ENCODE measurements around the gene RNF126.
"Not testable (repeated sequence)": the region's sequence is repeated elsewhere in the genome, so short reads cannot be mapped to it uniquely, and the experiment has no call there.

RNF126 gene

DNA sequence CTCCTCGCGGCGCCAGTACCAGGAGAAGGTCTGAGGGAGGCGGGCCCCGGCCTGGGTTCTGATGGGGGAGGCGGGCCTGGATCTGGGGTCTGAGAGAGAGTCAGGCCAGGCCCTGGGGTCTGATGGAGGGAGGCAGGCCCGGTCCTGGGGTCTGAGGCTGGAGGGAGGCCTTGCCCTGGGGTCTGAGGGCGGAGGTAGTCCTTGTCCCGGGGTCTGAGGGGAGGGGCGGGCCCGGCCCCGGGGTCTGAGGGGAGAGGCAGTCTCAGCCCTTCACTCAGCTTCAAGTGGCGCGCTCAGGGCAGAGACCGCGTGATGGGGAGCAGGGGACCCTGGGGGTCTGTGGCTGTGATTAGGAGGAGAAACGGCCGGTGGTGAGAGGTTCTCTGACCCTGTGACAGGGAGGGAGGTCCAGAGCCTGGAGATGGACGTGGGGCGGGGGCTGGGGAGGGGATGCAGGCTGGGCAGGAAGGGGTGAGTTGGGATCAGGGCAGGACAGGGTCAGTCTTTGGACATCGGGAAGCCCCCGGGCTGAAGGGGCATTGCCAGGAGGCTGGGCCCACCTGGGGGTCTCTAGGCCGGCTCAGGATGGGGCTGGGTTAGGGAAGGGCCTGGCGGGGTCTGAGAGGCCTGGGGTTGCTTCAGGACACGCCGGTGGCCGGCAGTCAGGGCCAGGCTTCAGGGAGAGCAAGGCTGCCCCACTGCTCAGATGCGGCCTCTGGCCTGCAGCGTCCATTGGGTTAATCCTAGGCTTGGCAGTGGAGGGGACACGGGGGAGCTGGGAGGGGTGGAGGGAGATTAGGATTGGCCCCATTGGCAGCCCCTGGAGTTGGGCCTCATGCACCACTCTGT lies 54.6 kb downstream of the RNF126 start:
- Histone ChIP-seq H3K79me2 (ENCODE audit: low read length) (no peaks in the 10 kb centered on the region), H3K4me3 (ENCODE audit: low read length) (no peak overlapping the region), H4K20me1 (ENCODE audit: insufficient read depth, low read length) (no peaks in the 10 kb centered on the region), H3K36me3 (replicated peaks; ENCODE audit: low read depth, low read length) (peaks cover 7% of the 10 kb centered on the region), H3K4me1 (ENCODE audit: low read length) (peaks cover 12% of the 10 kb centered on the region; the same call in 1 of the 2 replicates), H3K27ac (ENCODE audit: low read length) (no peak overlapping the region), H3K9me3 (ENCODE audit: insufficient read depth, low read length) (no peaks in the 10 kb centered on the region), H3K4me2 (ENCODE audit: low read length) (0 out of 2 replicates have a peak overlapping the region, but pooled peaks have one; percentile 21), H3K27me3 (ENCODE audit: low read depth, low read length) (no peaks in the 10 kb centered on the region), H2AFZ (ENCODE audit: low read depth, low read length) (no peak overlapping the region), H3K9ac (ENCODE audit: low read length) (no peak overlapping the region; the same call in 1 of the 2 replicates)
- TF ChIP-seq EZH2phosphoT487 (IDR thresholded peaks at IDR 0.05; ENCODE audit: low read depth): no peak
- TF ChIP-seq CTCF (IDR thresholded peaks at IDR 0.05; ENCODE audit: low read depth, low read length): no peak

DNA sequence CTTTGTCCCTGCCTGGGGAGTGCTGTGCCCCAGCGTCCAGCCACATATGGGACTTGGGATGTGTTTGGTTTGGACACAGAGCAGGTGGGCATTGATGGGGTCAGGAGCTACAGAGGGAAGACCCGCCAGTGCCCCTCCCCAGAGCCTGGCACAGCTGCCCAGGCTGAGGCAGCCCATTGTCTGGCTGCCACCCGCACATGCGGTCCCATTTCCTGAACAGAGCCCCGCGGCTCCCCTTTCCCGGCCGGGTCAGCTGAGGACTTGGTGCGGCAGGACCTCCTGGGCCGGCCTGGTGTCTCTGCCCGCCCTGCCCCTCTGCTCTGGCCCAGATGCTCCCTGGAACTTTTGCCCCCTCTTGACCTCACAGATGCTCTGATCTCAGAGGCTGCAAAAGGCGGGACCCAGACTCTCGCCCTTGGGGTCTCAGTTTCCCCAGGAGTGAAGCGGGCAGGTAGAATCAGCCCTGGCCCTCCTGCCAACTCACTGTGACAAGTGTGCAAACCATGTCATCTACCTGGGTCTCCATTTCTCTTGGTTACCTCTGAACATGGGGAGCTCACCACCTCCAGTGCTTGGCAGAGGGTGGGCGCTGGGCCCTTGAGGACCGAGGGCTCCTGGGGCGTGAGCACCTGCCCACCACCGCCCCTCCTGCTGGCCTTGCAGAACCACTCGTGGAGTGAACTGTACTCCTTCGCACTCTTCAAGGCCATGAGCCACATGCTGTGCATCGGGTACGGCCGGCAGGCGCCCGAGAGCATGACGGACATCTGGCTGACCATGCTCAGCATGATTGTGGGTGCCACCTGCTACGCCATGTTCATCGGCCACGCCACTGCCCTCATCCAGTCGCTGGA lies 55.5 kb downstream of the RNF126 start:
- no peak overlapping the region for H3K4me3 ChIP-seq (ENCODE audit: low read length)
- H3K9ac ChIP-seq (ENCODE audit: low read length): no peak overlapping the region
- peaks cover 12% of the 10 kb centered on the region; the same call in 1 of the 2 replicates for H3K4me1 ChIP-seq (ENCODE audit: low read length)
- H4K20me1 ChIP-seq (ENCODE audit: insufficient read depth, low read length): no peaks in the 10 kb centered on the region
- peaks cover 6% of the 10 kb centered on the region for H3K36me3 ChIP-seq (replicated peaks; ENCODE audit: low read depth, low read length)
- H2AFZ ChIP-seq (ENCODE audit: low read depth, low read length): no peak overlapping the region
- H3K27ac ChIP-seq (ENCODE audit: low read length): no peak overlapping the region
- H3K9me3 ChIP-seq (ENCODE audit: insufficient read depth, low read length): no peaks in the 10 kb centered on the region
- H3K79me2 ChIP-seq (ENCODE audit: low read length): no peaks in the 10 kb centered on the region
- H3K27me3 ChIP-seq (ENCODE audit: low read depth, low read length): no peaks in the 10 kb centered on the region
- H3K4me2 ChIP-seq (ENCODE audit: low read length): no peak overlapping the region
- TF ChIP-seq CTCF (IDR thresholded peaks at IDR 0.05; ENCODE audit: low read depth, low read length): no peak

DNA sequence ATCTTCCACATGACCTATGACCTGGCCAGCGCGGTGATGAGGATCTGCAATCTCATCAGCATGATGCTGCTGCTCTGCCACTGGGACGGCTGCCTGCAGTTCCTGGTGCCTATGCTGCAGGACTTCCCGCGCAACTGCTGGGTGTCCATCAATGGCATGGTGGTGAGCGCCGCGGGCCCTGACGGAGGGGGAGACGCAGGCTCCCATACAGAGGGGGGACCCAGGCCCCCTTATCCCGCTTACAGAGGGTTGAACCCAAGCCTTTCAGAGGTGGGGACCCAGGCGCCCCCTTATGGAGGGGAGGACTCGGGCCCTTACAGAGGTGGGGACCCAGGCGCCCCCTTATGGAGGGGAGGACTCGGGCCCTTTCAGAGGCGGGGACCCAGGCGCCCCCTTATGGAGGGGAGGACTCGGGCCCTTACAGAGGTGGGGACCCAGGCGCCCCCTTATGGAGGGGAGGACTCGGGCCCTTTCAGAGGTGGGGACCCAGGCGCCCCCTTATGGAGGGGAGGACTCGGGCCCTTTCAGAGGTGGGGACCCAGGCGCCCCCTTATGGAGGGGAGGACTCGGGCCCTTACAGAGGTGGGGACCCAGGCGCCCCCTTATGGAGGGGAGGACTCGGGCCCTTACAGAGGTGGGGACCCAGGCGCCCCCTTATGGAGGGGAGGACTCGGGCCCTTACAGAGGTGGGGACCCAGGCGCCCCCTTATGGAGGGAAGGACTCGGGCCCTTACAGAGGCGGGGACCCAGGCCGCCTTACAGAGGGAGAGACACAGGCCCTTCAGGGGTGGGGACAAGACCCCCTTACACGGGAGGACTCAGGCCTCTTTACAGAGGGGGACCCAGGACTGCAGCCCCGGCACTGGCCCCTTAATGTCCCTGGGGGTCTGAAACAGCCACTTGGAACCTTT lies 57.7 kb downstream of the RNF126 start:
- Histone ChIP-seq H3K4me3 (ENCODE audit: low read length) (peak overlapping the region; percentile 94), H3K9ac (ENCODE audit: low read length) (peak overlapping the region; percentile 82), H2AFZ (ENCODE audit: low read depth, low read length) (peak overlapping the region; percentile 88), H3K4me1 (ENCODE audit: low read length) (peaks cover 12% of the 10 kb centered on the region; the same call in 1 of the 2 replicates), H3K36me3 (replicated peaks; ENCODE audit: low read depth, low read length) (peaks cover 12% of the 10 kb centered on the region), H3K27ac (ENCODE audit: low read length) (peak overlapping the region; percentile 65), H3K4me2 (ENCODE audit: low read length) (peak overlapping the region; percentile 89)
- not testable (repeated sequence) for H3K9me3 ChIP-seq (ENCODE audit: insufficient read depth, low read length); H3K79me2 ChIP-seq (ENCODE audit: low read length); H3K27me3 ChIP-seq (ENCODE audit: low read depth, low read length); H4K20me1 ChIP-seq (ENCODE audit: insufficient read depth, low read length)
- TF ChIP-seq CTCF (IDR thresholded peaks at IDR 0.05; ENCODE audit: low read depth, low read length): peak; percentile 95
